CD4-positive, alpha-beta T cell treated with Interferon alpha-2 for 1 hour (primary cell): ENCODE data around the gene EFCAB12.

Experiments used
- DNase-seq, 2 donors: peaks; one replicate each; pipeline ENCODE4 v3.0.0-alpha.2; 2020 to 2022

The EFCAB12 gene

DNA sequence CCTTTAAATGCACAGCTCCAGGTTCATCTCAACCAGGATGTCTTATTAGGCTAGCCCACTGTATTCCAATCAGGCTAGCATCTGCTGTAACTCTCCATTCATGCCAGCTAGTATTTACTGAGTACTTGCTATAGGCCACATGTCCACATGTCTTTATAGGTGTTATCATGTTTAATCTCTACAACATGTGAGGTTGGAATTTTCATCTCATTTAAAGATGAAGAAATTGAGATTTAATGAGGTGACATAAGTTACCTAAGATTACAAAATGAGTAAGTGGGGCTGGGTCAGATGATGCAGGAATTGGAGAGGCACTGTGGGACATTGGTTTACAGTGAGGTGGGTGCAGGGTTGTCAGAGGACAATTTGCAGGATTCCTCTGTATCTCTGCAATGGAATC, 14.5 kb upstream of the EFCAB12 start:
- no peak for DNase-seq

DNA sequence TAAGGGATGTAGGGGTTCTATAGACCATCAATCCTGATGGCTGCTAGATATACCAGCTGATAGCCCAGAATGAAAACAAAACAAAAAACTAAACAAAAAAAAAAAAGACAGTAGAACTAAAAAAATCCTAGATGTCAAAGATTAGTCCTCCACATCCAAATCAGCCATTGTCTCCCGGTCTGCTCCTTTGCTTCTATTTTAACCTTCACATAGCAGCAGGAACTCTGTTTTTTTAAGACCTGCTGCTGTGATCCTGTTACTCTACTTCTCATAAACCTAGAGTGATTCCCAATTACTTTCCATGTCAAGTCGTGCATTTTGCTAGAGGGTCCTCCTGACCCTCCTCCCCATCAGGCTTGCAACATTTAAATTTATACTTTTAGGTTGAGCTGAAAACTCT, 14.1 kb upstream of the EFCAB12 start:
- no peak for DNase-seq

DNA sequence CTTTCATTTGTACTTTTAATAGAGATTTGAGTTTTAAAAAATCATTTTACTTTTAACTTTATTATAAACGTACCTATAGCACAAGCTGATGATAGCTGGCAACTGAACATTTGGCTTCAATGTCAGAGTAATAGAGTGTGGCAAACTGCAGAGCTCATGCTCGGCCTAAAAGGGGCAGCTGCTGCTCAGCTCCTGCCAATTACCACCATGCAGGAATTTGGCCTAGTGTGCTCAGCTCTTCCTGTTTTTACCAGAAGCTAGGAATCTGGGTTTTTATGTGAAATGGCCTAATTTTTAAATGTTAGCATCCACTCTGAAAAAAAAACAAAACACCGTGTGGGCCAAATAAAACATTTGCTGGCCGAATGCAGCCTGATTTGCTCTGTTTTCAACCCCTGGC, 13.3 kb upstream of the EFCAB12 start:
- DNase-seq: no peak

DNA sequence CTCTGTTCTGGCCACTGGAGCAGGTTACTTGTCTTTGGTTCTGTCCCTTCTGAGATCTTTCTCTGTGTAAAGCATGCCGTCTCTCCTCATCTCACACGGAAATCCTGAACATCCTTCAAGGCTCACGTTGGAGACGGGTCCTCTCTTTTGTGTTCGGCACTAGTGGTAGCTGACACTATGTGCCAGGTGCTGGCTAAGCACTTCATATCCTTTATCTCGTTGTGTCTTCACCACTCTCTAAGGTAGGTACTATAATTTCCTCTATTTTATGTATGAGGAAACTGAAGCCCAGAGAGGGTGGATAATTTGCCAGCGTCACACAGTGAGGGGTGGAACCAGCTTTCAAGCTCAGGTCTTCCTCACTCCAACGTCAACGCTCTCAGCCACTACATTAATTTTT, 12.8 kb upstream of the EFCAB12 start:
- peak in 1 of 2 donors; percentile 46 for DNase-seq

DNA sequence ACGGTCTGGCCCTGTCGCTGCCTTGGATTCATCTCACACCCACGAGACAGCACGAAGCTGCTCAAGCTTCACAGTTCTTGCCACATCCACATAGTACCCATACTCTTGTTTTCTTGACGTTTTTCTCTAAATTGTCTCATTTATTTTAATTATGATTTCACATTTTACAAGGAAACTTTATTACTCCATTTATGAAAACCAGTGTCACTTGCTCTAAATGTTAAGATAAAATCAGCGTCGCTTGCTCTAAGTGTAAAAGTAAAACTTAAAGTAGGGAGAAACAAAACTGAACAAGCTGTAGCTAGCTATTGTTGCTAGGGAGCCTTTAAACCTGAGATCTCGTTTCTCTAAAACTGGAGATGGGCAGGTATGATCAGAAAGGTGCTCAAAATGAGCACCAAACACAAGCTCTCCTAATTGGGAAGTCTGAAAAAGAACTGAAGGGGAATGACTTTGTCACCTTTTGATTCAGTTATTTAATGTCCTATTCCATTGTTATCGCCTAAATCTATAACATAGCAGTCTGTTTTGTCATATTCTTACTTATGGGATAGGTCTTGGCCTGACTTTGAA, 12.3 kb upstream of the EFCAB12 start:
- DNase-seq: no peak

DNA sequence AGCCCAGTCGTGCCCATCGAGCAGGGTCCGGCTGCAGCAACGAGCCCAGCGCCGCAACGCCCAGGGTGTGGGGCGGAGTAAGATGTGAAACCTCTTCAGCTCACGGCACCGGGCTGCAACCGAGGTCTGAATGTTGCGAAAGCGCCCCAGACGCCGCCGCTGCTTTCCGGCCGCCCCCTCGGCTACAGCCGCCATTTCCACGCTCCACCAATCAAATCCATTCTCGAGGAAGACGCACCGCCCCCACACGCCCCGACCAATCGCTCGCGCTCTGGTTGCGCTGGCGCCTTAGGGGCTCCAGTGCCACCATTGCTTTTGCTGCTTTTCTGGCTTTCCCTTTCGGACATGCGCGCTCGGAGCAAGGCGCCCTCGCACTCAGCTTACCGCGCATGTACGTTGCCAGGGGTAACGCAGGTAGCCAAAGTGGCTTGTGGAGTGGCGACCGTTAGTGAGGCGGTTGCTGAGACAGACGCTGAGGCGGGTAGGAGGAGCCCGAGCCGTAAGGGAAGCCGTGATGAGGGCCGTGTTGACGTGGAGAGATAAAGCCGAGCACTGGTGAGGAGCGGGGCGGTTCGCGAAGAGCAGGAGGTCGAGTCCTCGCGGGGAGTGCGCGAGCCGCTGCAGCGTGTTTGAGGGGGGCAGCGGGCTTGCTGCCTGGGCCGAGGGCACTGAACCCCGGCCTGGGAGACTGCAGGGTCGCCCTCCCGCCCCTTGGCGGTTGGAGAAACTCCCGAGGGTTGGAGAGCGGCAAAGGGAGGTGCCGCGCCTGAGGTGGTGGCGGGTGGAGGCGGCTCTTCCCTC, 11.6 kb upstream of the EFCAB12 start, which contains the start of the genes IFT122 and MBD4:
TSS of gene IFT122 (plus strand) at position 408 of the 801 bp plus-strand sequence. CDS start at position 515, 107 bp downstream.
TSS of gene MBD4 (minus strand) at position 132 of the 801 bp plus-strand sequence. CDS start at position 17, 115 bp downstream.
- DNase-seq: peak; percentile 99

DNA sequence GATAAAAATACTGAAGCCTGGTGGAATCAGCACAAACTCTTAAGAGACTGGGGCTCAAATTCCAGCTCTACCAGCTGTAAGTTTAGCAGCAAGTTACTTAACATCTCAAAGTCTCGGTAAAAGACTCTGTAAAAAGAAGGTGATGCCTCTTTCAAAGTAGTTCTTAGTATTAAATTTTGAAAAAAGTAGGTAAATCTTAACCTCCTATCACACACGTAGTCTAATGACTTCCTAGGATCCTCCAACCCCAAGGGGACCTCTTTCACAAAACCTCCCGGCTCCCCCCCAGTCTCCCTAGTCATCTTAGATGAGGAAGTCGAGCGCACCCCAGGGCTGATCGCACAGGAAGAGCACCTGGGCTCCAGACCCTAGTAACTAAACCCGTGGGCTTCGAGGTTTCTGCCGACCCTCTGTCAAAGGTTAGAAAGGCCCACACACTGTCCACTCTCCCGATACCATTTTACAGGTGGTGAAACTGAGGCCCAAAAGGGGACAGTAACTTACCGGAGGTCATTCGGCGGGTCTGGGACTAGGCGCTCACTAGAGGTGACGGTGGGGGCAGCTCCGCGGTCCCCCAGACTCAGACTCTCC, 10.9 kb upstream of the EFCAB12 start:
- peak; percentile 37 to 43 for DNase-seq

DNA sequence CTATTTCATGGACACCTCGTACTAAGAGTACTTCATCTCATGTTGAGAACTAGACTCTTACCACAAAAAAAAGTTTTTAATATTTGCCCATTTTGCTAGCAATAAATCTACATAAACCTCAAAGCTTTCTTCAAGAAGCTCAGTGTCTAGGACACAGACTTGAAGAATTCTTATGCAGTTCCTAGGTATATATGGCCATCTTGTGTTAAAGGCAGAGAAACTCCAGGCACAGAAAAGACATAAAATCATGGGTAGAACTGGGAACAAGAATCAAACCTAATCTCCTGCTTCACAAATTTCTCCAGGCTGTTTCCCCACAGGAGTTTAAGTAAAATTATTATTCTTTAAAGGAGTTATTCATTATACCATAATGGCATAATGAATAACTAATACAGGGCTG, 6.9 kb upstream of the EFCAB12 start:
- no peak for DNase-seq

DNA sequence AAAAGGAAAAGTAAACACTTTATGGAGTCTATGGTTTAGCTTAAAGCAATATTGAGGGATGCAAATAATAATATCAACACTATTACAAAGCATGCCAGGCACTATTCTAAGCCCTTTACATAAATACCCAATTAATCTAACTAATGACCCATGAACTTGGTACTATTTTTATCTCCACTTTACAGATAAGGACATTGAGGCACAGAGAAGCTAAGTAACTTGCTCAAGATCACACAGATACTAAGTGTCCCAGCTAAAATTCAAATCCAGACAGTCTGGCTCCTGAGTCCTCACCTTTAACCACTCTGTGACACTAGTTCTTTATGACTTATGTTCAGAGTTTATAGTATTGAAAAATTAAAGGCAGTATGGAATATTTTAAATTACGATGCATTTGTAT, 5.7 kb upstream of the EFCAB12 start:
- no peak for DNase-seq

DNA sequence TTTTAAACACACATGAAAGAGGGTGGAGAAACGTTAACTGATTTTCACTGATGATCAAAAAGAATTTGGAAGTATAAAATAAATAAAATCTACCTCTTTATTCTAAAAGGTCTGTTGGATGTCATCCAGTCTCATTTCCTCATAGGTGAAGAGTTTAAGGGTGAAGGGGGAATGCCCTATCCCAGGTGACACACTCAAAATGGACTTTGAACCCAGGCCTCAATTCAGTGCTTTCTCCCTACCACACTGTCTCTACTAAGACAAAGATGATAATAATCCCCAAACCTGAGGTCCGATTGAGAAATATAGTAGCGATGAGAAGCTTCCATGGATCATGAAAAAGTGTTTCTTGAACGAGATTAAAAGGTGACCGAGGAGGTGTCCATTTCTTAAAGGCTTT, 5.1 kb upstream of the EFCAB12 start:
- no peak for DNase-seq

DNA sequence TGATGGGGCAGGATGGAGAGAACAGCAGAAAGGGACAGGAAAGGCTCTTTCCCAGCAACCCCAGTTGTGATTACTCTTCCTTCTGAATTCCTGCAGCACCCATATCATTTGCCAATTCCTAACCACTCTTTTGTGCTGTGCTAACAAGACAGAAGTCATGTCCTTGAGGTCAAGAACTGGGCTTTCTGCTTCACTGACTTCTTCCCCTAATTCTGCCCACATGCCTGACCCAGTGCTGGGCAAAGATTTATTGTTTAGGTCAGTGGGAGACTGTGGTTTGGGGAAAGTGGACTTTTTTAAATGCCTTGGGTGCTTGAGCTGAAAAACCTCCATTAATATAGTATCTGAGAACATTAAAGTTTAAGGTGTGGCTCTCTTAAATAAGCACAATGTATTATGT, 4.2 kb upstream of the EFCAB12 start:
- no peak for DNase-seq

DNA sequence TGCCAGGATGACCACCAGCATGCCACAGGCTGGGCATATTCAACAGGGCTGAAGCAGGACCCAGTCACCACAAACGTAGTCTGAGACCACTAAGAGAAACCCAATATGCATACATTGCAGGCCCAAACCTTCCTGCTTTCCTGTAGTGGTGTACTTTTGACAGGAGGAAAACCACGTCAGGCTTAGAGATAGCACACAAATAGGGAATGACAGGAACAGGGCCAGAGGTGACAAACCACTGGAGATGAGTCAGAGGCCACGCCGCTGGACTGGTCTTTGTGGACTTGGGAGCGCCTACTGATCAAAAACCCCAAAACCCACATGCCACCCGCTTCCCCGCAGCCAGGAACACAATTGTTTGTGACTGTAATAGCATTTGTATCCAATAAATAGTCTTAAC, 3.6 kb upstream of the EFCAB12 start:
- DNase-seq: no peak

DNA sequence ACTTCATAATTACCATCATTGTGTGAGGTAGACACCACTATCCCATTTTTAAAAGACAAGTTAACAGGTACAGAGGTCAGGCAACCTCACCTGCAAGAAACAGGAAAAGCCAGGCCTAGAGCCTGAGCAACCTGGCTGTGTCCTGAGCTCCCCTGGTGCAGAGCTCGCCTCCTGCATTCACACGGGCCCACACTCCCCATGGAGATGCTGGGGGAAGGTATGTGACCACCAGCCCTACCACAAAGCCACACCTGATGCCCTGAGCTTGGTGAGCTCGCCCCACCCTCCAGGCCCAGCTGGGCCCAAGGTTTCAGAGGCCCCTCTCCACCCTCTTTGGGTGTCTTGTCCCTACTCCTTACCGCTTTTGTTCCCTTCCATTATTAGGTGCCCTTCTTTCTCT, 1.2 kb upstream of the EFCAB12 start:
- DNase-seq: no peak

DNA sequence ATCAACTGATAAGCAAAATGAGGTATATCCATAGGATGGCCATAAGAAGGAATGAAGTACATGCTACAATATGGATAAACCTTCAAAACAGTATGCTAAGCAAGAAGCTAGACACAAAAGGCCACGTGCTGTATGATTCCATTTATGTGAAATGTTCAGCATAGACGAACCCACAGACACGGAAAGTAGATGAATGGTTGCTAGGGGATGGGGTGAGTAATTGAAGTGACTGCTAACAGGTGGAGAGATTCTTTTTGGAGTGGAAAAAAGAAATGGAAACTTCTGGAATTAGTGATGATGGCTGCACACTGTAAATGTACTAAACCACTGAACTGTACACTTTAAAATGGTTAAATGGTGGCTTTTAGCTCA, 630 bp upstream of the EFCAB12 start:
- no peak for DNase-seq

DNA sequence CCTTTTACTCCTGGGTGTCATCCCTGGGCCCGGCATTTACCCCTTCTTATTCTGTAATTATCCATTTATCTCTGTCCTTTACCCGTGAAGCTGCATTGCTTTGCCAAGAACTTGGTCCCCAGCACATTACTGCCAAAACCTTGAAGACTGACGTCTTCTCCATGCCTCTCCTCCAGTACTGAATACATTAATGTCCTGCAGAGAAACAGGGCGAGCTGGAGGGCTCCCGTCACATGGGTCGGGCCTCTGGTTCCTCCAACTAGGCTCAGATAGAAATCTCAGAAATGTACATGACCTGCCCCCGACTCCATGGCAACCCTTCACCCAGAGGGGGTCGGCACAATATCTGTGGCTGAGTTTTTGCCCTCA, 445 bp downstream of the EFCAB12 start:
- no peak for DNase-seq

DNA sequence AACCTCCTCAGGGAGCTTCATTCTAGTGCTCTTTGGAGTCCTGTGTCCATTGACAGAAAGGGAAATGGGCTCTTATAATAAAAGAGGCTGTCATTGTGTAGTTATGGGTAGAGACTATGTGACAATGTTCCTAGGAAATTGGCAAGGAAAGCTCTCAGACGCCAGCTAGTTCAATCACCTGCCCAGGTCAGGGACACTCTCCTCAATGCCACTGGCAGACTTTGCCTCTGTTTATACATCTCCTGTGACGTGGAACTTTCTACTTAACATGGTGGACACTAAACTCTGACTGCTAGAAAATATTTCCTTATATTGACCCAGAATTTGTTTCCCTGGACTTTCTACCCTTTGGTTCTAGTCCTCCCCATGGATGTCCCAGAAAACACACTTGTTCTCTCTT, 2.8 kb downstream of the EFCAB12 start:
- no peak for DNase-seq

DNA sequence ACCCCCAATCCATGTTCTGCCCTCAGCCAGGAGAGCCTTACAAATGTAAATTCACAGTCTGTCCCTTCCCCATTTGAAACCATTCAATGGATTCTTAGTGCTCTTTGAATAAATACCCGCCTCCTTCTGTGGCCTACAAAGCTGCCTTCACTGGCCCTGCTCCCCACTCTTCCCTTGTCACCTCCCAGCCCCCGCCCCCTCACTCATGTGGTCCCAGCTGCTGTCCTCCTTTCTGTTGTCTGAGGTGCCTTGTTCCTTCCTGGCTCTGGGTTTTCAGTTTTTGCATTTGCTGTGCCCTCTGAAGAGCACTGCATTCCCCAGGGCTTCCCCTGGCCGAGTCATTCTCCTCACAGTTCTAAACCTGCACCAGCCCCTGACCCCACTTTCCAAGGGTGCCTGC, 3.2 kb downstream of the EFCAB12 start:
- no peak for DNase-seq

DNA sequence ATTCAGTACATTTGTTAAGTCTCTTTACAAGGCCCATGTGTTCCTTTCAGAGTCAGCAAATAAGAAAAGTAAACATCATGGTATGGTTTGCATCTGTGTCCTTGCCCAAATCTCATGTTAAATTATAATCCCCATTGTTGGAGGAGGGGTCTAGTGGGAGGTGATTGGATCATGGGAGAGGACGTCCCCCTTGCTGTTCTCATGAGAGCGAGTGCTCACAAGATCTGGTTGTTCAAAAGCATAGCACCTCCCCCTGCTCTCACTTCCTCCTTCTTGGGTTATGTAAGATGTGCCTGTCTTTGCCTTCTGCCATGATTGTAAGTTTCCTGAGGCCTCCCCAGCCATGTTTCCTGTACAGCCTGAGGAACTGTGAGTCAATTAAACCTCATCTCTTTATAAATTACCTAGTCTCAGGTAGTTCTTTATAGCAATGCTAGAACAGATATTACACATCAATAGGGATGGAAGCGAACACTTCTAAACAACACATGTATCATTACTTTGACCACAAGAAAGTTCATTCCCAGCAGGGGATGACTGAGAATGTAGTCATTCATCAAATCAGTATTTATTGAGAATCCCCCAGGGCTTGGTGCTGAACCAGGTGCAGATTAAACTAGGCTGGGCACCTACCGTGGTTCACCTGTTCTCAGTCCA, 4.1 kb downstream of the EFCAB12 start:
- peak in 1 of 2 donors; percentile 42 for DNase-seq

DNA sequence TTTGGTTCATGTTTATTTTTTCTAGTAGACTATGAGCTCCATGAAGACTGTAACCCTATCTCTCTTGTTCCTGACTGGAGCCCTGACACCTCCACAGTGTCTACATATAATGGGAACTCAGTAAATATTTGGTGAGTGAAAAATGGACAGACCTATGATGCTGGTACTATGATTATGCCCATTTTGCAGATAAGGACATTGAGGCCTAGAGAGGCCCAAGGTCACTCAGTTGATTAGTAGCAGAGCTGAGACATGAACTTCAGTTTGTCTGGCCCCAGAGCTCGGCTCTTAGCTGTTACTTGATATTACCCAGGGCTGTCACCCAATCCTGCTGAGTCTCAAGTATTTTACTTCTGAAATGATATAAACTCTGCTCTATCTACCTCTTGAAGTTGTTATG, 5.5 kb downstream of the EFCAB12 start:
- DNase-seq: no peak

DNA sequence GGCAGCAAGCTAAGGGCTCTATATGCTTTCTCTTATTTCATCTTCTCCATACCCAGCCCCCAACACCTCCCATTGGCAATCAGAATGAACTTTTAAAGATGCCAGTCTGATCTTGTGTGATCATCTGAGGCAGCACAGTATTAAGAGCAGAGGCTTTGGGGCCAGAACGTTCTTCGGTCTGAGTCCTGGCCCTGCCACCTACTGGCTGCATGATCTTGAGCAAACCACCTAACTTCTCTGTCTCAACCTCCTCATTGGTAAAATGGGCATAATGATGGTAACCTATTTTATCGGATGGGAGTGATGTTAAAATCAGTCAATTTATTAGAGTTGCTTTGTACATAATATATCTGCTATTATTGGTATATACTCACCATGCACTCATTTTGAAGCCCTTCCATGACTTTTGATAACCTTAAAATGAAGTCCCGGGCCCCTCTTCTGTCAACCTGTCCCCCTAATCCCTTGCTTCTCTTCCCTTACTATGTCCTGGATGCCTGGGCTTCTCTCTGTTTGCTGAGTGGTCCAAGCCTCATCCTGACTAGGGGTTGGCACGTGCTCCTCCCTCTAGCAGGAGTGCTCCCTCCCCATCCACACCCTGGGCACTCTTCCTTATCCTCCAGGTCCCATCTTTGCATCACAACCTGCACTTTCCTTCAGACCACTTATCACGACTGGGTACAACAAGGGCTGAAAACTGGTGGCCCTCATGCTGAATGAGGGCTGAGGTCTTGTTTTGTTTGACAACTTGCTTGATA, 6.3 kb downstream of the EFCAB12 start:
- no peak for DNase-seq

DNA sequence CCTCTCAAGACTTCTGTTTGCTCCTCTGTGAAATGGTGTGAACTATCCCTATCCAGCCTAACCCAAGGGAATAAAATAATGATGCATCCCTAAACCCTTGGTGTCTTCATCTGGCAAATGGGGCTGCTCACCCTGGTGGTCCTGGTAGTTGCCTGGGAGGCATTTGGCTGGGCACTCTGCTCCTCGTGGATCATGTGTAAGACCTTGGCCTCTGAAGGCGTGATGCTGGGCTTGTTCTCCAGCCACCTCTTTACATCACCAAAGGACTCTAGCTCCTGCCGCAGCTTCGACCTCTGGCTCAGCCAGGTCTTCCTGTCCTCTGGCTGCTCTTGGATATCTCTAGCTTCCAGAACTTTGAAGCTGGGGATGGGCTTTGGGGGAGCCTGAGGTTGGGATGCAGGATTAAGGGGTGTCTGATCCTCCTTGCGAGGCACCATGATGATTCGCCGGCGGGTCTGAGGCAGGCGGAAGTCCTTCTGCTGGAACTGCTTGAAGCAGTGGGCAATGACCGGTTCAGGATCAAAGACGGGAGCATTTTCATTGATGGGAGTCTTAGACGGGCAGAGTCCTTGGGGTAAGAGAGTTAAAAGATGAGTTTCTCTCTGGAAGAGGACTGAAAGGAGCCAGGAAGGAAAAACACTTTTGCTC, 7.1 kb downstream of the EFCAB12 start:
- DNase-seq: no peak

DNA sequence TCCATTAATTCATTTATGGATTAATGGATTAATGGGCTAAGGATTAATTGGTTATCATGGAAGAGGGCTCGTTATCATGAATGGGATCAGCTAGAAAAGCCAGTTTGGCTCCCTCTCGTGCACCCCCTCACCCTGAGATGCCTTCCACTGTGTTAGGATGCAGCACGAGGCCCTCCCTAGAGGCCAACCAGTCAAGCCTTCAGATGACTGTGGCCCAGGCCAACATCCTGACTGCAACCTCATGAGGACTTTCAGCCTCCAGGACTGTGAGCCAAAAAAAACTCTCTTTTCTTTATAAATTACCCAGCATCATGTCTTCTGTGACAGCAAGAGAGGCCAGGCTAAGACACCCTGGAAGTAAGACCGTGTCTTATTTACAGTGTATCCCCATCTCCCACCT, 9.0 kb downstream of the EFCAB12 start:
- no peak for DNase-seq
